HCT116 (cell line): ENCODE data around the gene LRP11. TPM values are rescaled to one million over a fixed set of nuclear protein-coding genes. Genes with fewer than 3 reads are reported as not detected.

Experiments
- ATAC-seq: fragments of 200-7000 bp; cut with Tn5 transposase; 2 replicates; pipeline ENCODE4 v1.9.1; 2020; ENCODE audit warnings: mild to moderate bottlenecking, moderate library complexity
- BruUV-seq: library from RNA; stranded (reverse); fragments of 400-500 nt; replicated peaks from 2 replicates; lab custom pipeline; 2021; lab: Mats Ljungman, UMichigan
- CTCF ChIA-PET: fragments of 300-600 bp; sonication (Branson Sonifier 250); formaldehyde crosslinking; loops from one replicate; lab custom pipeline; 2021; ENCODE audit warnings: antibody characterized with exemption; lab: Charles Lee
- POLR2A ChIA-PET: fragments of 300-600, 350-600 bp; sonication (Branson Sonifier 250); formaldehyde crosslinking; loops from one replicate; lab custom pipeline; 2021; ENCODE audit warnings: antibody characterized with exemption; lab: Charles Lee
- RAD21 ChIA-PET, 2 experiments: fragments of 300-600 bp; sonication (Branson Sonifier 250); formaldehyde crosslinking; loops; one replicate each; lab custom pipeline; 2023; ENCODE audit warnings: low total read pairs in 2 of 2; ENCODE audit not compliant: uncharacterized antibody in 2 of 2, unreplicated experiment in 2 of 2, low non-redundant PET in 1 of 2; lab: Charles Lee
- DNase-seq: peaks from one replicate; pipeline ENCODE4 v3.0.0-alpha.2; 2010; ENCODE audit warnings: low read depth, low spot score
- H2AFZ ChIP-seq: fragments of 200-600 bp; shearing (Covaris generic), sonication (generic); 2 replicates; pipeline ENCODE4 v1.6.1; 2017; ENCODE audit warnings: low read depth, mixed run types, mixed read lengths, antibody characterized with exemption, low read length; ENCODE audit not compliant: poor library complexity, severe bottlenecking
- H3K27ac ChIP-seq: 2 replicates; pipeline ENCODE4 v1.5.1; 2012; ENCODE audit warnings: low read depth, low read length
- H3K27me3 ChIP-seq: fragments of 200-600 bp; sonication (generic); 2 replicates; pipeline ENCODE4 v1.6.1; 2016; ENCODE audit warnings: mixed run types, low read length, mixed read lengths; ENCODE audit not compliant: insufficient read depth
- H3K36me3 ChIP-seq, 2 experiments: fragments of 200-500 bp in 1 of 2; fragments of 200-600 bp in 1 of 2; sonication (Bioruptor generic) in 1 of 2; sonication (generic) in 1 of 2; 2 replicates each; pipeline versions ENCODE4 v1.5.1 to v1.6.1; 2014 to 2016; ENCODE audit warnings: low read length in 2 of 2, inconsistent platforms in 1 of 2, mixed read lengths in 1 of 2, mixed run types in 1 of 2; ENCODE audit not compliant: insufficient read depth in 2 of 2, control insufficient read depth in 1 of 2
- H3K4me1 ChIP-seq, 2 experiments: fragments of 200-600 bp in 1 of 2; sonication (generic) in 1 of 2; 2 replicates each; pipeline versions ENCODE4 v1.5.1 to v1.6.1; 2012 to 2017; ENCODE audit warnings: low read length in 2 of 2, inconsistent platforms in 1 of 2, mild to moderate bottlenecking in 1 of 2, mixed read lengths in 1 of 2, mixed run types in 1 of 2, moderate library complexity in 1 of 2; ENCODE audit not compliant: insufficient read depth in 2 of 2, control insufficient read depth in 1 of 2
- H3K4me2 ChIP-seq: fragments of 200-600 bp; sonication (generic); 2 replicates; pipeline ENCODE4 v1.6.1; 2017; ENCODE audit warnings: mixed run types, low read length, mixed read lengths
- H3K4me3 ChIP-seq, 2 experiments: fragments of 200-600 bp in 1 of 2; sonication (generic) in 1 of 2; replicated peaks in 1 of 2; 2 replicates each; pipeline ENCODE4 v1.5.1; 2011 to 2016; ENCODE audit warnings: low read length in 2 of 2, control low read depth in 1 of 2, low read depth in 1 of 2, mild to moderate bottlenecking in 1 of 2, mixed read lengths in 1 of 2, mixed run types in 1 of 2
- H3K79me2 ChIP-seq: fragments of 200-600 bp; sonication (generic); 2 replicates; pipeline ENCODE4 v1.6.1; 2017; ENCODE audit warnings: mild to moderate bottlenecking, mixed run types, low read length, moderate library complexity, mixed read lengths; ENCODE audit not compliant: insufficient read depth
- H3K9ac ChIP-seq: fragments of 200-600 bp; sonication (generic); 2 replicates; pipeline ENCODE4 v1.6.1; 2016; ENCODE audit warnings: low read length, mixed read lengths
- H3K9me2 ChIP-seq: fragments of 200-600 bp; sonication (generic), shearing (Covaris generic); 2 replicates; pipeline ENCODE4 v1.6.1; 2017; ENCODE audit warnings: mixed run types, mild to moderate bottlenecking, moderate library complexity; ENCODE audit not compliant: insufficient read depth
- H3K9me3 ChIP-seq, 2 experiments: fragments of 200-500 bp in 1 of 2; fragments of 200-600 bp in 1 of 2; sonication (Bioruptor generic) in 1 of 2; sonication (generic) in 1 of 2; 2 replicates each; pipeline ENCODE4 v1.6.1; 2014 to 2017; ENCODE audit warnings: low read length in 2 of 2, mixed read lengths in 2 of 2, inconsistent platforms in 1 of 2, low read depth in 1 of 2, mild to moderate bottlenecking in 1 of 2, mixed run types in 1 of 2, moderate library complexity in 1 of 2; ENCODE audit not compliant: control insufficient read depth in 1 of 2, insufficient read depth in 1 of 2
- H4K20me1 ChIP-seq: fragments of 200-600 bp; sonication (generic), shearing (Covaris generic); 2 replicates; pipeline ENCODE4 v1.6.1; 2017; ENCODE audit warnings: mixed run types, mild to moderate bottlenecking, moderate library complexity; ENCODE audit not compliant: insufficient read depth
- ATF3 ChIP-seq: IDR thresholded peaks from 2 replicates; pipeline ENCODE4 v1.6.1; 2012
- CEBPB ChIP-seq: IDR thresholded peaks from 2 replicates; pipeline ENCODE4 v1.6.1; 2012; ENCODE audit warnings: low read depth
- CTCF ChIP-seq, 3 experiments: fragments of 200-600 bp in 1 of 3; sonication (generic) in 1 of 3; IDR thresholded peaks in 2 of 3; conservative IDR thresholded peaks in 1 of 3; 2 replicates each; pipeline ENCODE4 v1.5.1; 2012 to 2017; ENCODE audit warnings: low read depth in 2 of 3, low read length in 2 of 3, antibody characterized with exemption in 1 of 3, borderline replicate concordance in 1 of 3, control low read depth in 1 of 3, mild to moderate bottlenecking in 1 of 3, mixed read lengths in 1 of 3, mixed run types in 1 of 3, moderate library complexity in 1 of 3; ENCODE audit not compliant: insufficient read depth in 1 of 3
- EGR1 ChIP-seq: IDR thresholded peaks from 2 replicates; pipeline ENCODE4 v1.6.1; 2012; ENCODE audit warnings: low read depth
- ELF1 ChIP-seq: IDR thresholded peaks from 2 replicates; pipeline ENCODE4 v1.6.1; 2012; ENCODE audit warnings: low read depth, borderline replicate concordance
- EZH2 ChIP-seq: fragments of 200-600 bp; sonication (generic); IDR thresholded peaks from 2 replicates; pipeline ENCODE4 v1.6.1; 2017; ENCODE audit warnings: antibody characterized with exemption, mixed run types
- FOSL1 ChIP-seq: IDR thresholded peaks from 2 replicates; pipeline ENCODE4 v1.6.1; 2012; ENCODE audit warnings: low read depth
- JUND ChIP-seq: IDR thresholded peaks from 2 replicates; pipeline ENCODE4 v1.6.1; 2012
- POLR2A ChIP-seq: IDR thresholded peaks from 2 replicates; pipeline ENCODE4 v1.7.0; 2011; ENCODE audit warnings: borderline replicate concordance; ENCODE audit not compliant: insufficient read depth, insufficient read length; ENCODE audit errors: extremely low read depth
- RAD21 ChIP-seq: IDR thresholded peaks from 2 replicates; pipeline ENCODE4 v1.6.1; 2012; ENCODE audit warnings: low read depth, mild to moderate bottlenecking
- SIN3A ChIP-seq: IDR thresholded peaks from 2 replicates; pipeline ENCODE4 v1.6.1; 2012; ENCODE audit warnings: low read depth
- SP1 ChIP-seq: IDR thresholded peaks from 2 replicates; pipeline ENCODE4 v1.6.1; 2012; ENCODE audit warnings: low read depth
- TCF7L2 ChIP-seq: IDR thresholded peaks from 2 replicates; pipeline ENCODE4 v1.7.0; 2011; ENCODE audit warnings: borderline replicate concordance, inconsistent platforms; ENCODE audit not compliant: insufficient read depth, insufficient read length; ENCODE audit errors: extremely low read depth
- ZFX ChIP-seq: fragments of 450-650 bp; IDR thresholded peaks from 2 replicates; pipeline ENCODE4 v1.6.1; 2017
- intact Hi-C: fragments of 100-400 bp; cut with micrococcal nuclease; formaldehyde crosslinking; loops from 2 replicates; pipeline ENCODE4 v1.10.0; 2022
- total RNA-seq: library from RNA; stranded (reverse); gene quantifications from one replicate; pipeline ENCODE4 v1.2.1, GENCODE V29; 2021; ENCODE audit not compliant: unreplicated experiment

Gene LRP11
- total RNA-seq, 1 experiment from 2014 or later: 27.8 TPM

- TF ChIP-seq ATF3 (no peak), RAD21 (no peak), CTCF (IDR thresholded peaks at IDR 0.05 in 2 of 3, conservative IDR thresholded peaks at IDR 0.05 in 1 of 3; ENCODE audit: borderline replicate concordance in 1 of 3, insufficient read depth in 1 of 3, low read depth in 2 of 3, low read length in 2 of 3) (no peak)
Observed at GRCh38 chr6:149863698-149864577, at the start of gene LRP11 (continued).

- H3K27me3 ChIP-seq: no peaks in the 10 kb centered on the region
- TF ChIP-seq SP1 (no peak), ELF1 (no peak), CEBPB (no peak), EZH2 (no peak), CTCF (IDR thresholded peaks at IDR 0.05 in 2 of 3, conservative IDR thresholded peaks at IDR 0.05 in 1 of 3; ENCODE audit: borderline replicate concordance in 1 of 3, insufficient read depth in 1 of 3, low read depth in 2 of 3, low read length in 2 of 3) (no peak), ZFX (no peak), TCF7L2 (no peak), POLR2A (no peak), FOSL1 (no peak), RAD21 (no peak), ATF3 (no peak), JUND (no peak), SIN3A (no peak), EGR1 (no peak)
Observed at GRCh38 chr6:149913540-149914240, 49.5 kb upstream of the LRP11 start.

More at GRCh38 chr6:149913540-149914240, 49.5 kb upstream of the LRP11 start:
- RAD21 ChIA-PET: no interaction called here
- Histone ChIP-seq H3K36me3 (no peaks in the 10 kb centered on the region), H3K9me3 (peaks cover 4% of the 10 kb centered on the region in 2 experiments; a peak in 2 of 4 replicates), H3K4me1 (no peaks in the 10 kb centered on the region), H2AFZ (no peak overlapping the region), H4K20me1 (no peaks in the 10 kb centered on the region), H3K79me2 (no peaks in the 10 kb centered on the region), H3K4me3 (no peak overlapping the region), H3K4me2 (no peak overlapping the region), H3K9me2 (no peaks in the 10 kb centered on the region), H3K9ac (no peak overlapping the region), H3K27ac (no peak overlapping the region)
- intact Hi-C loops: no loop called here
- no peak for DNase-seq
- no TSS peak for BruUV-seq
- CTCF ChIA-PET: interaction anchor here (0.9 to 1.3 kb wide), 2 partner anchors 10 to 27 kb away, joined by 3 read pairs; no protein-coding TSS in a partner anchor
- POLR2A ChIA-PET: no interaction called here
- no peak; the same call in 1 of the 2 replicates for ATAC-seq
